ENCODE measurements around the gene NADK. TPM values are rescaled to one million over a fixed set of nuclear protein-coding genes. Genes with fewer than 3 reads are reported as not detected.

The NADK gene
- total RNA-seq, 1 donor from 2014 or later = 84.3 TPM

DNA sequence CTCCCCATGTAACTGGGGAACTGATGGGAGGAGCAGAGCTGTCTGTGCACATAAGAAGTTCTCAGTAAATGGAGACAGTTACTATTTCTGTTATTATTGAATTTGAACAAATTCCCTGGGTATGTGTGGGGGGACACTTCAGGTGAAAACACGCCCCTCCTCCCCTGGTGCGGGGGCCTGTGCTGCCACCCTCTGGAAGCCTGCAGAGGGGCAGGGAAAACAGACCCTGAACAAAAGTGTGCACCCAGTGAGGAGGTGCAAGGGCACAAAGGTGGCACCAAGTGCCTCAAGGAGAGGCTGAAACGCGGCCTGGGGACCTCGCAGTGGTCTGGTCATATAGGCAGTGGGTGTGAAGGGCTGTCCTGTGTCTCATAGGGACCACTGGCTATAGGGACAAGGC, 18.2 kb upstream of the NADK start:
- Mint-ChIP-seq H3K4me1 (ENCODE audit: unreplicated experiment) (no peaks in the 10 kb centered on the region), H3K9me3 (ENCODE audit: unreplicated experiment) (no peaks in the 10 kb centered on the region), H3K27me3 (ENCODE audit: unreplicated experiment) (no peaks in the 10 kb centered on the region), H3K4me3 (ENCODE audit: unreplicated experiment) (no peak overlapping the region), H3K27ac (ENCODE audit: unreplicated experiment) (no peak overlapping the region), H3K36me3 (ENCODE audit: unreplicated experiment) (peaks cover 49% of the 10 kb centered on the region)
- no peak for DNase-seq (ENCODE audit: extremely low spot score, unreplicated experiment)
- peak; percentile 27 for TF ChIP-seq CTCF (IDR thresholded peaks at IDR 0.05)

GRCh38 chr1:1794999-1795398, 16.7 kb upstream of the NADK start:
- H3K4me1 Mint-ChIP-seq (ENCODE audit: unreplicated experiment) = no peaks in the 10 kb centered on the region
- peaks cover 50% of the 10 kb centered on the region for H3K36me3 Mint-ChIP-seq (ENCODE audit: unreplicated experiment)
- no peak overlapping the region for H3K27ac Mint-ChIP-seq (ENCODE audit: unreplicated experiment)
- H3K9me3 Mint-ChIP-seq (ENCODE audit: unreplicated experiment) = no peaks in the 10 kb centered on the region
- no peak for DNase-seq (ENCODE audit: extremely low spot score, unreplicated experiment)
- TF ChIP-seq CTCF (IDR thresholded peaks at IDR 0.05) = no peak
- H3K4me3 Mint-ChIP-seq (ENCODE audit: unreplicated experiment) = no peak overlapping the region
- H3K27me3 Mint-ChIP-seq (ENCODE audit: unreplicated experiment) = no peaks in the 10 kb centered on the region

DNA sequence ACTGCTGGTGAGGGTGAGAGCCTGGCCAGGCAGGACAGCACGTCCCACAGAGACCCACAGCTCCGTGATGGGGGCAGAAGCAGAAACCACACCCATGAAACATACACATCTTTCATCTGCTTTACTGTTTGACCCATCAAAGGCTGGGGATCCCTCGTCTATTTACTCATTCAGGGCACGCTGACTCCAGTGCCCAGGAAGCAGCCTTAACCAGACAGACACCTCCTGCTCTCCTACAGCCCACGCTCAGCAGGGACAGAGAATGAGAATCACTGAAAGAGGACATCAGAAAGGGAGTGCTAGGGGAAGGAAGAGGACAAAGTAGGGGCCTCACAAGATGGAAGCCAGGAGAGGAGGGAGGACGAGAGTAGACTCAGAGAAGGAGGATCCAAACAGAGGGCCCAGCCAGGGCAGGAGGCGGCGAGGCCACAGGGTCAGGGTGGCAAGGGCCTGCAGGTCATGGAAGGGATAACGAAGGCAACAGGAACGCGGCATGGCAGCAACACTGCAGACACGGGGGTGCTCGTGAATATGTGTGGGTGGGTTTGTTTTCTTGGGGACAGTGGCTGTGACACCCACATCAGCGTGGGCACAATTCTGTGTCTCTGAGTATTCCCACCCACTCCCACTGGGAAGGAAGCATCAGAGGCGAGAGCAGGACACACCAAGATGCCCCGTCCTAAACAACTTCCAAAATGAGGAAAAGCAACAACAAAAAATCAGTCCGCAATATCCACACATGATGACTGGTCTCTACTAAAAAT, 15.4 kb upstream of the NADK start:
- no peak for DNase-seq (ENCODE audit: extremely low spot score, unreplicated experiment)
- H3K27ac Mint-ChIP-seq (ENCODE audit: unreplicated experiment) = peak overlapping the region; percentile 45
- H3K4me3 Mint-ChIP-seq (ENCODE audit: unreplicated experiment) = no peak overlapping the region
- no peaks in the 10 kb centered on the region for H3K27me3 Mint-ChIP-seq (ENCODE audit: unreplicated experiment)
- TF ChIP-seq CTCF (IDR thresholded peaks at IDR 0.05) = no peak
- peaks cover 1% of the 10 kb centered on the region for H3K4me1 Mint-ChIP-seq (ENCODE audit: unreplicated experiment)
- peaks cover 52% of the 10 kb centered on the region for H3K36me3 Mint-ChIP-seq (ENCODE audit: unreplicated experiment)
- no peaks in the 10 kb centered on the region for H3K9me3 Mint-ChIP-seq (ENCODE audit: unreplicated experiment)

- Mint-ChIP-seq H3K9me3 (ENCODE audit: unreplicated experiment) (no peaks in the 10 kb centered on the region), H3K36me3 (ENCODE audit: unreplicated experiment) (peaks cover 56% of the 10 kb centered on the region), H3K4me3 (ENCODE audit: unreplicated experiment) (no peak overlapping the region), H3K4me1 (ENCODE audit: unreplicated experiment) (peaks cover 1% of the 10 kb centered on the region), H3K27me3 (ENCODE audit: unreplicated experiment) (no peaks in the 10 kb centered on the region), H3K27ac (ENCODE audit: unreplicated experiment) (peak overlapping the region; percentile 25)
- peak; percentile 44 for TF ChIP-seq CTCF (IDR thresholded peaks at IDR 0.05)
- no peak for DNase-seq (ENCODE audit: extremely low spot score, unreplicated experiment)
Measured at GRCh38 chr1:1788646-1789431, 10.6 kb upstream of the NADK start.

- Mint-ChIP-seq H3K36me3 (ENCODE audit: unreplicated experiment) (peaks cover 49% of the 10 kb centered on the region), H3K4me1 (ENCODE audit: unreplicated experiment) (peaks cover 6% of the 10 kb centered on the region), H3K27me3 (ENCODE audit: unreplicated experiment) (no peaks in the 10 kb centered on the region), H3K9me3 (ENCODE audit: unreplicated experiment) (no peaks in the 10 kb centered on the region), H3K27ac (ENCODE audit: unreplicated experiment) (no peak overlapping the region), H3K4me3 (ENCODE audit: unreplicated experiment) (no peak overlapping the region)
- no peak for TF ChIP-seq CTCF (IDR thresholded peaks at IDR 0.05)
- no peak for DNase-seq (ENCODE audit: extremely low spot score, unreplicated experiment)
Measured at GRCh38 chr1:1788136-1788535, 9.9 kb upstream of the NADK start.
